CD4-positive, alpha-beta T cell treated with Interleukin-17A for 1 hour (primary cell): ENCODE measurements around the gene TMEM258.

Source experiments
- DNase-seq: peaks from one replicate; pipeline ENCODE4 v3.0.0-alpha.2; 2020

TMEM258 gene

GRCh38 chr11:61792310-61793082, at the start of gene TMEM258, which contains the start of gene FEN1:
Gene TMEM258, minus strand, starts transcription at chr11:61792599. Its CDS starts 41 bp downstream, at chr11:61792558.
Gene FEN1, plus strand, starts transcription at chr11:61792911. Its CDS starts 2,451 bp downstream, at chr11:61795362.
- DNase-seq, result peak; percentile 90

GRCh38 chr11:61841636-61842527, 49.5 kb upstream of the TMEM258 start:
- DNase-seq, result no peak

GRCh38 chr11:61840371-61840770, 48.0 kb upstream of the TMEM258 start:
- DNase-seq, result no peak

- DNase-seq, result no peak
Observed at GRCh38 chr11:61839742-61840141, 47.3 kb upstream of the TMEM258 start.

- DNase-seq, result no peak
Observed at GRCh38 chr11:61838921-61839320, 46.5 kb upstream of the TMEM258 start.

- DNase-seq, result no peak
Observed at GRCh38 chr11:61838501-61838900, 46.1 kb upstream of the TMEM258 start.

GRCh38 chr11:61837411-61838005, 45.1 kb upstream of the TMEM258 start:
- DNase-seq, result no peak

- DNase-seq, result no peak
Observed at GRCh38 chr11:61836193-61836592, 43.8 kb upstream of the TMEM258 start.

- peak; percentile 66 for DNase-seq
Observed at GRCh38 chr11:61834278-61835048, 42.1 kb upstream of the TMEM258 start.

GRCh38 chr11:61833926-61834277, 41.5 kb upstream of the TMEM258 start:
- no peak for DNase-seq

- no peak for DNase-seq
Observed at GRCh38 chr11:61833471-61833870, 41.1 kb upstream of the TMEM258 start.

- no peak for DNase-seq
Observed at GRCh38 chr11:61832754-61833153, 40.4 kb upstream of the TMEM258 start.

- no peak for DNase-seq
Observed at GRCh38 chr11:61832207-61832606, 39.8 kb upstream of the TMEM258 start.

- DNase-seq, result no peak
Observed at GRCh38 chr11:61830237-61831105, 38.1 kb upstream of the TMEM258 start.

GRCh38 chr11:61829806-61830205, 37.4 kb upstream of the TMEM258 start:
- DNase-seq, result no peak

- DNase-seq, result no peak
Observed at GRCh38 chr11:61828629-61829407, 36.4 kb upstream of the TMEM258 start.

- DNase-seq, result no peak
Observed at GRCh38 chr11:61828379-61828628, 35.9 kb upstream of the TMEM258 start.

GRCh38 chr11:61827571-61828378, 35.4 kb upstream of the TMEM258 start, which contains the start of gene FADS2:
Gene FADS2, plus strand, starts transcription at chr11:61828300. Its CDS starts 91 bp downstream, at chr11:61828391.
- peak; percentile 69 for DNase-seq

GRCh38 chr11:61826930-61827570, 34.7 kb upstream of the TMEM258 start:
- no peak for DNase-seq

- DNase-seq, result no peak
Observed at GRCh38 chr11:61820174-61820573, 27.8 kb upstream of the TMEM258 start.
